ENCODE measurements around the gene OR11G2. TPM values are rescaled to one million over a fixed set of nuclear protein-coding genes. Genes with fewer than 3 reads are reported as not detected.

OR11G2 gene
- total and polyA plus RNA-seq, 7 donors, result not detected

GRCh38 chr14:20247646-20248246 lies 57.0 kb downstream of the OR11G2 start:
- Histone ChIP-seq H3K36me3 (no peaks in the 10 kb centered on the region), H3K27ac (no peak overlapping the region), H3K27me3 (no peaks in the 10 kb centered on the region), H3K4me3 (no peak overlapping the region), H3K4me1 (no peaks in the 10 kb centered on the region), H3K9me3 (peaks cover 0 to 5% (median 1%) of the 10 kb centered on the region in 4 donors)
- no peak for TF ChIP-seq POLR2AphosphoS5 (IDR thresholded peaks at IDR 0.05)
- TF ChIP-seq EP300 (IDR thresholded peaks at IDR 0.05), result no peak
- TF ChIP-seq POLR2A (IDR thresholded peaks at IDR 0.05), result no peak
- TF ChIP-seq CTCF (IDR thresholded peaks at IDR 0.05), result no peak
- intact Hi-C loops (cut with DNase I), result no loop called here
- 61 to 62% methylated on average over 3 of the region's 3 CpGs for WGBS, 2 donors
- DNase-seq, result no peak

Small RNA genes lying within 50 kb of the gene (small RNA-seq; reads per million reads assigned to genes)
- 0 reads per million in 3 donors for gene GTF2IP22

Other genes starting within 250 kb of the OR11G2 start
- not detected for gene OR4K15, start 215.3 kb upstream of the OR11G2 start, total RNA-seq
- gene OR4K15, start 215.3 kb upstream of the OR11G2 start, polyA plus RNA-seq, result not detected
- not detected for gene OR4Q2, start 188.7 kb upstream of the OR11G2 start, total RNA-seq
- not detected for gene OR4Q2, start 188.7 kb upstream of the OR11G2 start, polyA plus RNA-seq
- gene OR4K14, start 171.6 kb upstream of the OR11G2 start, total RNA-seq, result not detected
- not detected for gene OR4K14, start 171.6 kb upstream of the OR11G2 start, polyA plus RNA-seq
- gene OR4K13, start 154.9 kb upstream of the OR11G2 start, total RNA-seq, result not detected
- gene OR4K13, start 154.9 kb upstream of the OR11G2 start, polyA plus RNA-seq, result not detected
- gene OR4L1, start 130.9 kb upstream of the OR11G2 start, total RNA-seq, result not detected
- not detected for gene OR4L1, start 130.9 kb upstream of the OR11G2 start, polyA plus RNA-seq
- gene OR4K17, start 80.2 kb upstream of the OR11G2 start, total RNA-seq, result not detected
- gene OR4K17, start 80.2 kb upstream of the OR11G2 start, polyA plus RNA-seq, result not detected
- gene OR4N5, start 52.1 kb upstream of the OR11G2 start, total RNA-seq, result not detected
- gene OR4N5, start 52.1 kb upstream of the OR11G2 start, polyA plus RNA-seq, result not detected
- not detected for gene OR11H6, start 32.8 kb downstream of the OR11G2 start, total RNA-seq
- gene OR11H6, start 32.8 kb downstream of the OR11G2 start, polyA plus RNA-seq, result not detected
- gene OR11H7, start 38.1 kb downstream of the OR11G2 start, total RNA-seq, result not detected
- gene OR11H7, start 38.1 kb downstream of the OR11G2 start, polyA plus RNA-seq, result not detected
- gene OR11H4, start 48.4 kb downstream of the OR11G2 start, total RNA-seq, result not detected
- gene OR11H4, start 48.4 kb downstream of the OR11G2 start, polyA plus RNA-seq, result not detected
- 10 to 100 TPM in 2 of 4 donors, 1 to 10 TPM in 2; 6.8 to 16.3 (median 10.1) TPM for gene TTC5, start 115.1 kb downstream of the OR11G2 start, total RNA-seq
- gene TTC5, start 115.1 kb downstream of the OR11G2 start, polyA plus RNA-seq, result 1 to 10 TPM; 3.6 to 6.5 (median 5.3) TPM
- 10 to 100 TPM; 43.2 to 55.8 (median 44.4) TPM for gene CCNB1IP1, start 142.4 kb downstream of the OR11G2 start, total RNA-seq
- 10 to 100 TPM; 31.2 to 54.1 (median 44.4) TPM for gene CCNB1IP1, start 142.4 kb downstream of the OR11G2 start, polyA plus RNA-seq
- gene PARP2, start 152.7 kb downstream of the OR11G2 start, total RNA-seq, result 10 to 100 TPM in 3 of 4 donors, 1 to 10 TPM in 1; 7.4 to 14.3 (median 10.6) TPM
- 10 to 100 TPM in 1 of 3 donors, 1 to 10 TPM in 2; 6.0 to 11.8 (median 7.4) TPM for gene PARP2, start 152.7 kb downstream of the OR11G2 start, polyA plus RNA-seq
- gene TEP1, start 222.6 kb downstream of the OR11G2 start, total RNA-seq, result 10 to 100 TPM; 12.7 to 42.7 (median 19.6) TPM
- gene TEP1, start 222.6 kb downstream of the OR11G2 start, polyA plus RNA-seq, result 10 to 100 TPM; 19.2 to 43.7 (median 22.9) TPM
- 1 to 10 TPM in 1 of 4 donors, under 1 TPM in 3; 0.33 to 1.4 (median 0.62) TPM for gene KLHL33, start 245.3 kb downstream of the OR11G2 start, total RNA-seq
- gene KLHL33, start 245.3 kb downstream of the OR11G2 start, polyA plus RNA-seq, result under 1 TPM; 0.23 to 0.60 (median 0.23) TPM

Measured in sigmoid colon (tissue), 7 donors.